Fibroblast of skin of scalp (primary cell): ENCODE measurements around the gene ATP9B.

ENCODE experiments used
- DNase-seq: peaks from one replicate; pipeline ENCODE4 v3.0.0-alpha.2; 2013

Gene ATP9B

GRCh38 chr18:79200546-79201268 lies 131.5 kb downstream of the ATP9B start:
- DNase-seq: peak; percentile 34

- no peak for DNase-seq
These were observed 133.9 kb downstream of the ATP9B start for GRCh38 chr18:79203017-79203605.

- no peak for DNase-seq
These were observed 136.0 kb downstream of the ATP9B start for GRCh38 chr18:79204889-79205807.

GRCh38 chr18:79206444-79206843 lies 137.2 kb downstream of the ATP9B start:
- DNase-seq: no peak

- no peak for DNase-seq
These were observed 139.7 kb downstream of the ATP9B start for GRCh38 chr18:79208906-79209305.

- no peak for DNase-seq
These were observed 141.1 kb downstream of the ATP9B start for GRCh38 chr18:79210002-79210910.

GRCh38 chr18:79211844-79212243 lies 142.7 kb downstream of the ATP9B start:
- DNase-seq: no peak

GRCh38 chr18:79214056-79214455 lies 144.9 kb downstream of the ATP9B start:
- no peak for DNase-seq

- no peak for DNase-seq
These were observed 147.0 kb downstream of the ATP9B start for GRCh38 chr18:79216176-79216575.

GRCh38 chr18:79217979-79218604 lies 148.9 kb downstream of the ATP9B start:
- DNase-seq: no peak

- DNase-seq: no peak
These were observed 149.5 kb downstream of the ATP9B start for GRCh38 chr18:79218605-79219190.

- DNase-seq: no peak
These were observed 151.9 kb downstream of the ATP9B start for GRCh38 chr18:79221136-79221535.

GRCh38 chr18:79222790-79223189 lies 153.6 kb downstream of the ATP9B start:
- DNase-seq: no peak

GRCh38 chr18:79223431-79223830 lies 154.2 kb downstream of the ATP9B start:
- DNase-seq: no peak

- no peak for DNase-seq
These were observed 155.2 kb downstream of the ATP9B start for GRCh38 chr18:79224381-79224780.

- DNase-seq: no peak
These were observed 158.4 kb downstream of the ATP9B start for GRCh38 chr18:79227621-79228020.

- no peak for DNase-seq
These were observed 160.2 kb downstream of the ATP9B start for GRCh38 chr18:79229431-79229830.

- no peak for DNase-seq
These were observed 165.2 kb downstream of the ATP9B start for GRCh38 chr18:79234438-79234837.

- no peak for DNase-seq
These were observed 170.4 kb downstream of the ATP9B start for GRCh38 chr18:79239631-79240030.

- no peak for DNase-seq
These were observed 172.6 kb downstream of the ATP9B start for GRCh38 chr18:79241755-79242154.

GRCh38 chr18:79242246-79242645 lies 173.1 kb downstream of the ATP9B start:
- DNase-seq: no peak
